ENCODE data around the gene CD320. TPM values are rescaled to one million over a fixed set of nuclear protein-coding genes. Genes with fewer than 3 reads are reported as not detected.
"Not testable (repeated sequence)": the region's sequence is repeated elsewhere in the genome, so short reads cannot be mapped to it uniquely, and the experiment has no call there.

CD320 gene
- total RNA-seq, 1 donor from 2014 or later = 31.8 TPM

DNA sequence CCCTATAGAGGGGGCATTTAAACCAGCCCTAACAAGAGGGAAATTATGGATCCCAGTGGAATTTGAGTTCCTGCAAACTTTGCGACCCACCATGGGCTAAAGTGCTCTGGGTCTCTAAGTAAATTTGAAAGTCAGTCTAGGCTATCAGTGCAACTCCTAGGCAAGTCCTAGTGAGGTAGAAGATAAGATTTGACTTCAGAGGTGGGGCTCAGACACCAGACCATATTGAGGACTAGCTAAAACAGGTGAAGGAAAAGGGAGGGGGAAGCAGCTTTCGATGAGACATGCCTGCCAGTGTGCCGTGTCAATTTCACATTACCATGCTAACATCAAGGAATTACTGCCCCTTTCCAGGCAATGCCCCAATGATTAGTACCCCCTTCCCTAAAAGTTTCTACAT, 38.4 kb downstream of the CD320 start:
- intact Hi-C loops (cut with micrococcal nuclease) = no loop called here
- no peak for DNase-seq
- Histone ChIP-seq H3K27me3 (ENCODE audit: low read depth) (no peaks in the 10 kb centered on the region), H3K36me3 (no peaks in the 10 kb centered on the region), H3K9me3 (replicated peaks) (no peaks in the 10 kb centered on the region), H3K4me3 (no peak overlapping the region), H3K4me1 (peaks cover 8% of the 10 kb centered on the region), H3K27ac (replicated peaks) (no peak overlapping the region)
- TF ChIP-seq, protein P1, sequence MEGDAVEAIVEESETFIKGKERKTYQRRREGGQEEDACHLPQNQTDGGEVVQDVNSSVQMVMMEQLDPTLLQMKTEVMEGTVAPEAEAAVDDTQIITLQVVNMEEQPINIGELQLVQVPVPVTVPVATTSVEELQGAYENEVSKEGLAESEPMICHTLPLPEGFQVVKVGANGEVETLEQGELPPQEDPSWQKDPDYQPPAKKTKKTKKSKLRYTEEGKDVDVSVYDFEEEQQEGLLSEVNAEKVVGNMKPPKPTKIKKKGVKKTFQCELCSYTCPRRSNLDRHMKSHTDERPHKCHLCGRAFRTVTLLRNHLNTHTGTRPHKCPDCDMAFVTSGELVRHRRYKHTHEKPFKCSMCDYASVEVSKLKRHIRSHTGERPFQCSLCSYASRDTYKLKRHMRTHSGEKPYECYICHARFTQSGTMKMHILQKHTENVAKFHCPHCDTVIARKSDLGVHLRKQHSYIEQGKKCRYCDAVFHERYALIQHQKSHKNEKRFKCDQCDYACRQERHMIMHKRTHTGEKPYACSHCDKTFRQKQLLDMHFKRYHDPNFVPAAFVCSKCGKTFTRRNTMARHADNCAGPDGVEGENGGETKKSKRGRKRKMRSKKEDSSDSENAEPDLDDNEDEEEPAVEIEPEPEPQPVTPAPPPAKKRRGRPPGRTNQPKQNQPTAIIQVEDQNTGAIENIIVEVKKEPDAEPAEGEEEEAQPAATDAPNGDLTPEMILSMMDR (IDR thresholded peaks at IDR 0.05; ENCODE audit: borderline replicate concordance) = no peak

DNA sequence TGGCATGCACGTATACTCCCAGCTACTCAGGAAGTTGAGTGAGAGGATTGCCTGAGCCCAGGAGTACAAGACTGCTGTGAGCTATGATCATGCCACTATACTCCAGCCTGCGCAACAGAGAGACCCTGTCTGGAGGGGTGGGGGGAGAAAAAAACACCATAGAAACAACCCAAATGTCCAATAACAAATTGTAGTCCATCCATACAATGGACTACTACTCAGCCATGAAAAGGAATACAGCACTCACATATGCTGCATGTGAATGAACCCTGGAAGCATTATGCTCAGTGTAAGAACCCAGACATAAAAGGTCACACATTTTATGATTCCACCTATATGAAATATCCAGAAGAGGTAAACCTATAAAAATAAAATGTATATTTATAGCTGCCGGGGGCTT, 42.3 kb downstream of the CD320 start:
- intact Hi-C loops (cut with micrococcal nuclease) = no loop called here
- H3K4me1 ChIP-seq = peaks cover 8% of the 10 kb centered on the region
- peaks cover 13% of the 10 kb centered on the region for H3K36me3 ChIP-seq
- H3K9me3 ChIP-seq (replicated peaks) = no peaks in the 10 kb centered on the region
- H3K4me3 ChIP-seq = no peak overlapping the region
- DNase-seq = no peak
- TF ChIP-seq, protein P1 (IDR thresholded peaks at IDR 0.05; ENCODE audit: borderline replicate concordance) = no peak
- no peak overlapping the region for H3K27ac ChIP-seq (replicated peaks)
- H3K27me3 ChIP-seq (ENCODE audit: low read depth) = no peaks in the 10 kb centered on the region

DNA sequence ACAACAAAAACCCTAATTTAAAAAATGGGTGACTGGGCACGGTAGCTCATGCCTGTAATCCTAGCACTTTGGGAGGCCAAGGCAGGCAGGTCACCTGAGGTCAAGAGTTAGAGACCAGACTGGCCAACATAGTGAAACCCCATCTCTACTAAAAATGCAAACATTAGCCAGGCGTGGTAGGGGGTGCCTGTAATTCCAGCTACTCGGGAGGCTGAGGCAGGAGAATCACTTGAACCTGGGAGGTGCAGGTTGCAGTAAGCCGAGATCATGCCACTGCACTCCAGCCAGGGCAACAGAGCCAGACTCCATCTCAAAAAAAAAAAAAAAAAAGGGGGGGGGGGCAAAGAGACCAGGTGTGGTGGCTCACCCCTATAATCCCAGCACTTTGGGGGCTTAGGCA, 43.9 kb downstream of the CD320 start:
- DNase-seq; H3K4me1 ChIP-seq; H3K27ac ChIP-seq (replicated peaks); H3K4me3 ChIP-seq; H3K9me3 ChIP-seq (replicated peaks); intact Hi-C loops (cut with micrococcal nuclease); H3K27me3 ChIP-seq (ENCODE audit: low read depth): not testable (repeated sequence)
- H3K36me3 ChIP-seq = peaks cover 13% of the 10 kb centered on the region

DNA sequence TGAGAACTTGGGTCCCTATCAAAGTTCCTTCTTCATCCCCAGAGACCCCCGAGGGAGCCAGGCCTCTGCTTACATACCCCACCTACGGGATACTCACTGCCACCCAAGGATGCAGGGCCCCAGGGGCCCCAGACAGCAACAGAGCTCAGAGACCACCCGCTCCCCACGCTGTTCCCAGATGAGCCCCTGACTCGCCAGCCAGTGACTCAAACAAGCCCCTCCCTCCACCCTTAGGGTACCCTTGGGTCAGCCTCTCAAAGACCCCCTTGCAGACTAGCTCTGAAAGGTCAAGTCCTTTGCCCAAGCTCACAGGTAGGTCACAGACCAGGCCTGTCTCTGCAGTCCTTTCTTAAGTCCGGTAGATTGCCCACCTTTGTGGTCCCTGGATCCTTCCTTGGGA, 45.7 kb downstream of the CD320 start:
- Histone ChIP-seq H3K27me3 (ENCODE audit: low read depth) (no peaks in the 10 kb centered on the region), H3K4me1 (no peaks in the 10 kb centered on the region), H3K4me3 (no peak overlapping the region), H3K36me3 (peaks cover 28% of the 10 kb centered on the region), H3K9me3 (replicated peaks) (no peaks in the 10 kb centered on the region), H3K27ac (replicated peaks) (no peak overlapping the region)
- no peak for DNase-seq
- intact Hi-C loops (cut with micrococcal nuclease) = no loop called here
- TF ChIP-seq, protein P1 (IDR thresholded peaks at IDR 0.05; ENCODE audit: borderline replicate concordance) = no peak

- DNase-seq = no peak
- Histone ChIP-seq H3K9me3 (replicated peaks) (no peaks in the 10 kb centered on the region), H3K27ac (replicated peaks) (no peak overlapping the region), H3K4me3 (no peak overlapping the region), H3K36me3 (peaks cover 33% of the 10 kb centered on the region), H3K27me3 (ENCODE audit: low read depth) (no peaks in the 10 kb centered on the region), H3K4me1 (no peaks in the 10 kb centered on the region)
- intact Hi-C loops (cut with micrococcal nuclease) = no loop called here
- TF ChIP-seq, protein P1 (IDR thresholded peaks at IDR 0.05; ENCODE audit: borderline replicate concordance) = no peak
Observed at GRCh38 chr19:8261881-8262280, 46.3 kb downstream of the CD320 start.

GRCh38 chr19:8261347-8261746, 46.8 kb downstream of the CD320 start:
- Histone ChIP-seq H3K27me3 (ENCODE audit: low read depth) (no peaks in the 10 kb centered on the region), H3K4me1 (no peaks in the 10 kb centered on the region), H3K4me3 (no peak overlapping the region), H3K36me3 (peaks cover 39% of the 10 kb centered on the region), H3K27ac (replicated peaks) (no peak overlapping the region), H3K9me3 (replicated peaks) (no peaks in the 10 kb centered on the region)
- DNase-seq = no peak
- TF ChIP-seq, protein P1 (IDR thresholded peaks at IDR 0.05; ENCODE audit: borderline replicate concordance) = no peak
- intact Hi-C loops (cut with micrococcal nuclease) = no loop called here

Measured in left ventricle myocardium inferior (tissue), 1 donor.